Activated gamma-delta T cell treated with Interleukin-2 at 50 U/mL for 16 hours (primary cell): ENCODE data around the gene GPX3.

Source experiments
- DNase-seq: peaks from one replicate; pipeline ENCODE4 v3.0.0-alpha.2; 2020

The GPX3 gene

DNA sequence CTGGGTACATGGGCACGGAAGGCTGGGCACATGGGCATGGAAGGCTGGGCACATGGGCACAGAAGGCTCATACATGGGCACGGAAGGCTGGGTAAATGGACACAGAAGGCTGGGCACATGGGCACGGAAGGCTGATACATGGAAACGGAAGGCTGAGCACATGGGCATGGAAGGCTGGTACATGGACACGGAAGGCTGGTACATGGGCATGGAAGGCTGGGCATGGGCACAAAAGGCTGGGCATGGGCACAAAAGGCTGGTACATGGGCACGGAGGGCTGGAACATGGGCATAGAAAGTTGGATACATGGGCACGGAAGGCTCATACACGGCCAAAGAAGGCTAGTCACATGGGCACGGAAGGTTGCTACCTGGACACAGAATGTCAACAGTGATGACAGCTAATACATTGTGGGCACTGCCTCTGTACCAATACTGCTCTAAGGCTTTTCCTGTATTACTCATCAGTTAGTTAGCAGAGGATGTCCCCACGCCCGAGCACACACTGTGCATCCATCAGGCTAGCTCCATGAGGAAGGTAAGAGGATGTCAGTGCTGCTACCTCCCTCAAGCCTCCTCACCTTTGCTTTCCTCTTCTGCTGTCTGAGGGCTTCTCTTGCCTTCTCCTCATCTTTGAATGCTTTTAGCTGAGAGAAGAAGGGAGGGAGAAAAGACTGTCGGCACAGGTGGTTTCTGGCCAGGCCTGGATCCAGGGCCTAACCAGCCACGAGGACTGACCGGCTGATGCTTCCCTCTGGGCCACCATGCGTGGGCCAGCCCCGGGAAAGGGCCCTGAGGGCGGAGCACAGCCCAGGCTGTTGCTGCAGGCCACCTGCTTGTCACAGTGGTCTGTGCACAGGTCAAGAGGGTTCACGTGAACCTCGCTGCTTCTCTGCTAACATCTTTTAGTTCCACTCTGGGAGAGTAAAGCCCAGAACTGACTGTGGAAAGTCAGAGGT, 14.3 kb downstream of the GPX3 start:
- DNase-seq, result no peak

GRCh38 chr5:151036556-151036955, 16.2 kb downstream of the GPX3 start:
- no peak for DNase-seq

DNA sequence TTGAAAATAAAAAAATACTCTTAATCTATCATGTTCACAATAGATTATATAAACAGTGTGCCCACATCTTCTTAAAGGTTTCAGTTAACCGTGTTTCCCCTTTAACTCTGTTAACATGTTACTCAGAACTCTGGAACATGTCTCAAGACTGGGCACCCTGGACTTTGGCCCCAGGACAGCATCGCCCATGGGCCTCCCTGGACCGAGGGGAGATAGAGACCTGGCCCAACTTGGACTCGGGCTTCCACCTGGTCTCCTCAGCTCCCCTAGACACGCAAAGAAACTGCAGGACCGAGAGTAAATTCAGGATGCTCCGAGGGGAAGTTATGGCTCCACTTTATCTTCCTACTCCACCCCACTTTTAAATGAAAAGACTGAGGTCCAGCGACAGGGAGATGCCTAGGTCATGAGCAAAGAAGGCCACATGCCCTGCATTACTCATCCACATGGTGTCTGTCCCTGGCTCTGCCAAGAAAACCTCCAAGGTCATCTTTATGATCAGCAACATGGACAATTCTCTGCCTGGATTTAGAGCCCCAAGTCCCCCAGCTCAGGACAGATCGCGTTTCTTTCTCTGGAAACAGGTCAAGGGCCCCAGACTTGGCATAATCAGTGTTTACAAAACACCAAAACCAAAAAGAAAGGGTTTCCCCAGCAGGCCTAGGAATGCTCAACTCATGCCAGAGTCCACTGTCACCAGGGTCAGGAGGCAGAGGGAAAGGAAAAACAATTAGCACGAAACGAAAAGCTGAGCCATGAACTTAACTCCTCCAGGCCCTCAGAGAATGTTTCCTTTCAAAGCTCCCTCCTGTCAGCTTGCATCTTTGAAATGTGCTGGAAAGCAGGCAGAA, 17.4 kb downstream of the GPX3 start:
- no peak for DNase-seq

GRCh38 chr5:151038412-151038745, 18.0 kb downstream of the GPX3 start:
- DNase-seq, result no peak

DNA sequence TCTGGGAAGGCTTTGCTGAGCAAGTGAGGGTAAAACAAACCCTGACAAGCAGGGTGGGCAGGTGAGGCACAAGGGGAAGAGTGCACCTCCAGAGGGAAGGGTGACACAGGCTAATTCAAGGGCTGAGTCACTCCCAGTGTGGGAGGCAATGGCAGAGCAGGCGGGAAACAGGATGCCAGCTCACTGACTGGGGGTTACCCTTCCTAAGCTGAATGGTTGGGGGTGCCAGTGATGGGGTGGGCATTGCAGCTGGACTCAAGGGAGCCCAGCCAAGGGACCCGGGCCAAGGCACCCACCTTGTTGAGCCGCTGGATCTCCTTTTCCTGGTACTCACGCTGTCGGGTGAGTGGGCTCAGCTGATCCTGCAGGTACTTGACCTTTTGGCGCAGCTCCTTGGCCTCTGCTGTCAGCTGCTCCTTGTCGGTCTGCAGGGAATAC, 18.4 kb downstream of the GPX3 start:
- no peak for DNase-seq

DNA sequence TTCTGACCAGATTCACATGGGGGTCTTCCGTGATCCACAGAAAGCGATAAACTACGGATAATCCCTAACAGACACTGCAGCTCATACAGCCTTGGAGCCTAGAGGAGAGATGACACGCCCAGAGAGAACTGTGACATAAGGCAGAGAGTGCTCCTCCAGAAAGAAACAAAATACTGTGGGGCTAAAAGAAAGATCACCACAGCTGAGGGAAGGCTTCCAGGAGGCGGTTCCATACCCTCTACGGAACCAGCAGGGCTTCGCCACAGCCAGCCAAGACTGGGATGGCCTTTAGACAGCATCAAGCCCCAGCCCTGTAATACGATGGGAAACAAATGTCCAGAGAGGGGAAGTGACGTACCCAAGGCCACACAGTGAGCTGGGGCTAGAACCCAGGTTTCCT, 19.3 kb downstream of the GPX3 start:
- DNase-seq, result no peak

DNA sequence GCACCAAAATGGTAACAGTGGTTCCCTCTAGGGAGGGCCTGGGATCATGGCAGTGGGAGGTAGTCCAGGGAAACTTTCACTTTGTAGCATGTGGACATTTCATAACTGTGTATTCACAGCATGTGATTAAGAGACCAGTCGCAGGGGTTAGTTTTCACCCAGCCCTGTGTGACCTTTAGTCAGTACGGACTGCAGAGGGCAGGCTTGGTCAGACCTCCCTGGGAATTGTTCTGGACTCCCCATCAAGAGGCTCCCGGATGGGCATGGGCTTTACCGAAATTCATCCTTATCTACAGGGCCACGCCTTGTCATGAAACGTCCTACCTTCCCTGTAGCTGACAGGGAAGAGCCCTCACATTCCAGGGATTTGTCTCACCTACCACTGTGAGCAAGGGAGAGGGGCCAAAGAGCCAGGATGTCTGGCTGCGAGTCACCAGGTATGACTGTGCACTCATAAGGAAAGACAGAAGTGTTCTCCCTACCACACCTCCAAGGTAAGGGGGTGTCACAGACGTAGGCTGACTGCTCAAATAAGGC, 19.9 kb downstream of the GPX3 start:
- no peak for DNase-seq

GRCh38 chr5:151041577-151042268, 21.3 kb downstream of the GPX3 start:
- no peak for DNase-seq

- DNase-seq, result no peak
Observed at GRCh38 chr5:151042453-151043093, 22.2 kb downstream of the GPX3 start.

DNA sequence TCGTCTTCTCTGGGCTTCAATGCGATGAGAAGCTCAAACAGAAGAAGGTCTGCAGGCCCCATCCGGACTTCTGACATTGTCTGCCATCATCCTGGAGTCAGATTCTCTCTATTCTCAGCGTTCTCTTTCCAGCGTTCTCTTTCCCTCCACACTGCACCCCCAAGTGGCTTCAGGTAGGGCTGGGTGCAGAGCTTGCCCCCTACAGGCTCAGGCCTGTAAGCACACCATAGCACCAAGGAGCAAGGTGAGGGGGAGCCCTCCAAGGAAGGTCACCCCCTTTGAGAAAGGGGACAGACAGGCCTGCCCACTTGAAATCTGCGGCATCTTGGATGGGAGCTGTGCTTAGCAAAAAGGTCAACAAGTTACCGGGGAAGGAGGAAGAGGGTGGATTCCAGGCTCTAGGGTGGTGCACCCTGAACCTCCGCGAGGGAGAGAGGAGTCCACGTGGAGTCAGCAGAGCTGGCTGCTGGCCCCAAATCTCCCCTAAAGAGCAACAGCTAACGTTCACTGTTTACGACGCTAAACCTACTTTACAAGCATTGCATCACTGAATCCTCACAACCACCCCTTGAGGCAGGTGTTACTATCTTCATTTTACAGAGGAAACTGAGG, 27.5 kb downstream of the GPX3 start:
- no peak for DNase-seq

GRCh38 chr5:151048526-151048925, 28.1 kb downstream of the GPX3 start:
- DNase-seq, result no peak

GRCh38 chr5:151051066-151051930, 30.9 kb downstream of the GPX3 start:
- DNase-seq, result peak; percentile 71

DNA sequence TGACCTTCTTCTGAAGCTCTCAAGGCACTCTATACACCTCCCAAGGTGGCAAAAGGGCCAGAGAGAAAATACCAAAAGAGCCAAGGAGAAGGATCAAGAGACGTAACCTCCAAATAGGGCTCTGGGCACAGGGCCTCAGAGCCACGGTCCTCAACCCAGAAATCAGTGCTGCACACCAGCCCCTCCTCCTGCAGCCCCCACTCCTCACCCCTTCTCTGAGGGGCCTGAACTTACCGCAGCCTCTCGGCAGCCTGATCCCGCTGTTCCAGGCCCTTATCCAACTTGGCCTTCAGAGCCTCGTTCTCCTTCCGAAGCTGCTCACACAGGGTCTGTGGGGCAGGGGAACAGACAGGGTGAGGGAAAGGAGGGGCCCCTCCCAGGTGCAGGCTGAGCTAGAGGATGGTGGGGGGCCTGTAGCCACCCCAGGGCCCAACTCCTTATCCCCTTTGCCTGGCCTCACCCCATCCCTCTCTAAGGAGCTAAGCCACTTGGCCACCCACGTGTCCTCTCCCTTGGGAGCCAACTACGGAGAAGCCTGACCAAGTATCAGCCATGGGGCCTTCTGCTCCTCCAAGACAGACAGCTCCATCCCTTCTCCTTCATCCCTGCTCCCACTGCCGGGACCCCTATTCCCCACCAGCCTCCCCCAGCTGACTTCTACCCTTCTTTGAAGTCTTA, 31.7 kb downstream of the GPX3 start:
- DNase-seq, result no peak

DNA sequence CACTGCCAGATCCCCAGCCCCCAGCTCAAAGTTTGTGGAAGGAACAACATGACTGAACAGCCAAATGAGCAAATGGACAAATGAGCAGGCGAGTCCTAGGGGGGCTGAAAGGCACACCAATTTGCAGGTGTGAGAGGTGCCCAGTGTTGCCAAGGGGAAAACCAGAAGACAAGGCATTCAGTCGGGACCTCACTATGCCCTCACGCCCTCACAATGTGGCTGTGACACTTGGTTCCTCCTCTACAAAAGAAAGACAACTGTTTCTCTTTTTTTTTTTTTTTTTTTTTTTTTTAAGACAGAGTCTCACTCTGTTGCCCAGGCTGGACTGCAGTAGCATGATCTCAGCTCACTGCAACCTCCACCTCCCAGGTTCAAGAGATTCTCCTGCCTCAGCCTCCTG, 32.4 kb downstream of the GPX3 start:
- no peak for DNase-seq

- DNase-seq, result no peak
Observed at GRCh38 chr5:151053796-151054462, 33.5 kb downstream of the GPX3 start.

GRCh38 chr5:151054709-151055108, 34.3 kb downstream of the GPX3 start:
- DNase-seq, result no peak

DNA sequence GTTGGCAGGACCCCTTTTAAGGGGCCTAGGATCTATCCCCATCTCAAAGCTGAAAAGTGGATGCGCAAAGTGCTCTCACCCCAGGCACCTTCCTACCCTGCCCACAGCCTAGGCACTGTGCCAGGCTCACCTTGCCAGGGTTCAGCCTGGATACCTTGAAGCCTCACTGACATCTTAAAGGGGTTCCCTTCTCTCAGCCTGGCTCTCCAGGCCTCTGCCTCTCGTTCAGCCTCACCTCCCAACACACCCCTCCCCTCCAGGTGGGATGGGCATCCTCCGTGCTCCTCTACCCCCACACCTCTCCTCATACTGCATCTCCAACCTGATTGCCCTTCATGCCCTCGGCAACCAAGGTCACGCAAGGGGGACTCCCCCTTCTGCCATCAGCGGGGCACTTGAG, 34.9 kb downstream of the GPX3 start:
- DNase-seq, result no peak

DNA sequence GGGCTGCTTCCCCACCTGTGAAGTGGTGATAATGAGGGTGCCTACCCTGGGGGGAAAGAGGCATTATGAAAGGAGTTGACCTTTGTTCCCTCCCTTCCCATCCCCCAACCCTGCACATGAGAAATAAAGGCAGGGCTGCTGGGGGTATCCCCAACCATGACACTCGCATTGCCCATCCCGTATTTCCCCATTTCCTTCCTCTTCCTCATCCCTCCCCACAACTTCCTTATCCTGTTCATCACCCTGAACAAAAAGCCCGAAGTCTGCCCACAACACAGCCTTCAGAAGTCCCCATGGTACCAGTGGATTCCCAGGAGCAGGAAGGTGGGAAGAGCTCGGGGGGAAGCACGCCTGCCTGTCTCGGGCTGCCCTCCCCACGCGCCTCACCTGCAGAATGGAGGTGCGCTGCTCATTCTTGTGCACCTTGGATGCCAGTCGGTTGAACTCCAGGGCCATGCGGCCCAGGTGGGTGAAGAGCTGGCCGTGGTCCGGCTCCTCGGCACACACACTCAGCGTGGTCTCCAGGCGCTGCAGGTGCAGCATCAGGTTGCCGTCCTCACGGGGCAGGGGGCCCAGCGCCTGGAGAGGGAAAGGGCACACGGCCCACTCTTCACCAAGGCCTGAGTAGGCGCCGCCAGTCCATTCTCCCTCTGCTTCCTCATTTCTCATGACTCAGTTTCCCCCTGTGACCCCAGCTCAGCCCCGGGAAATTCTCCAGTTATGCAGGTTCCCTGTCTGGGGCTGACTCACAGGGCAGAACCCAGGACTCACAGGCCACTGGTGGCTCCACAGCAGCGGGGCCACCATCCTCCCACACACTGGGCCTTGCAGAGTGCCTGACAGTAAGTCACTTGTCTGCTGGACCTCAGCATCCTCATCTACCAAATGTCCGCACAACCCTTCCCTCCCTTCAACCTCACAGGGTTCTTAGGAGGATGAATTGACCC, 36.3 kb downstream of the GPX3 start:
- no peak for DNase-seq

DNA sequence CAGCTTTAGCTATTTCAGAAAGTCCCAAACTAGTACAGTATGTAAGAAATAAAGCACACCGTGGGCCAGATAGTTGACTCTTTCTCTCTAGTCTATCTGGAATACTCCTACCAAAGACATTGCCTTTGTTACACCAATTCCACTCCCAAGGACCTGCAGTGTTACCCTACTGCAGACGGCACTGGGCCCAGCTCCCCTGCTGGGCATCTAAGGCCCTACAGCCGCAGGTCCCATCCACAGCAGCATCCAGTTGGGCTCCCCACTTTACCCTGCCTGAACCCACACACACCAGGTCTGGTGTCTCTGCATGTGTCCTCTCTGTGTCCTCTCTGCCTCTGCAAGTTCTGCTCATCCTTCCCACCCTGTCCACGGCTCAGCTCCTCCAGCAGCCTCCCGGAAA, 37.9 kb downstream of the GPX3 start:
- DNase-seq, result no peak
